Suppressor macrophage treated with lipopolysaccharide for 1 hour (primary cell): ENCODE results near the gene WDR89.
"Not testable (repeated sequence)": the region's sequence is repeated elsewhere in the genome, so short reads cannot be mapped to it uniquely, and the experiment has no call there.

Source experiments
- DNase-seq, 3 donors: peaks; one replicate each; pipeline ENCODE4 v3.0.0-alpha.2; 2020 to 2022

Gene WDR89, protein sequence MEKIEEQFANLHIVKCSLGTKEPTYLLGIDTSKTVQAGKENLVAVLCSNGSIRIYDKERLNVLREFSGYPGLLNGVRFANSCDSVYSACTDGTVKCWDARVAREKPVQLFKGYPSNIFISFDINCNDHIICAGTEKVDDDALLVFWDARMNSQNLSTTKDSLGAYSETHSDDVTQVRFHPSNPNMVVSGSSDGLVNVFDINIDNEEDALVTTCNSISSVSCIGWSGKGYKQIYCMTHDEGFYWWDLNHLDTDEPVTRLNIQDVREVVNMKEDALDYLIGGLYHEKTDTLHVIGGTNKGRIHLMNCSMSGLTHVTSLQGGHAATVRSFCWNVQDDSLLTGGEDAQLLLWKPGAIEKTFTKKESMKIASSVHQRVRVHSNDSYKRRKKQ

DNA sequence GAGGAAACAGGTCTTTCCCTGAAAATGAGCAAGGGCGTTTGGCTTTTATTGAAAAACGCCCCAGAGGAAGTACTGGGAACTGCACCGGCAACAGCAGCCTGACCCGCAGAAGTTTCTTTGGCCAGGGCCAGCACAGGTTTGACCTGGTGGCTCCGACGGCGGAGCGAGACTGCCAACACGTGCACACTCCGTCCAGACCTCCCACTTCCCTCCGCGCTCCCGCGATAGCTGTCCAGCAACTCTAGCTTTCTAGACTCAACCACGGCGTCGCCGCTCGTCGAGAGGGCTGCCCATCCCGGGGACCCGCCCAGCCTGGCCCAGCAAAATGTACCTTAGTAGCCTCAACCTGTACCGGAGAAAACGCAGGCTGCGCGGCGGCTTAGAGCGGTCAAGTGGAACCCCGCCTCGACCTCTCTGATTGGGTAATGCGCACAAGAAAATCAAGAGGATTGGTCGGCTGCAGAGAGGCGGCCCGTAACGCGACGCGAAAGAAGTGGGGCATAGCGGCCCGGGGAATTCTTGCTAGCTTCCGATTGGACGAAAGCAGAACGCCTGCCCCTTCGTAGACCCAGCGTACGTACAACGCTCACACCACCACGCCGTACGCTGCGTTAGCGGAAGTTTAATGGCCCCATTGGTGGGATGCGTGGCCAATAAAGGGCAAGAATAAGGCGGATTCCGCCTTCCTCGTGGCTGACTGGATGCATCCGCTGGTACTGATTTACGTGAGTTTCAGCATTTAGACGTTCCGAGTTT lies at the start of gene WDR89:
TSS of gene WDR89 (minus strand) at position 399 of the 756 bp plus-strand sequence. CDS start 41,929 bp downstream, outside the sequence.
- peak; percentile 97 to 99 (median 99) for DNase-seq

DNA sequence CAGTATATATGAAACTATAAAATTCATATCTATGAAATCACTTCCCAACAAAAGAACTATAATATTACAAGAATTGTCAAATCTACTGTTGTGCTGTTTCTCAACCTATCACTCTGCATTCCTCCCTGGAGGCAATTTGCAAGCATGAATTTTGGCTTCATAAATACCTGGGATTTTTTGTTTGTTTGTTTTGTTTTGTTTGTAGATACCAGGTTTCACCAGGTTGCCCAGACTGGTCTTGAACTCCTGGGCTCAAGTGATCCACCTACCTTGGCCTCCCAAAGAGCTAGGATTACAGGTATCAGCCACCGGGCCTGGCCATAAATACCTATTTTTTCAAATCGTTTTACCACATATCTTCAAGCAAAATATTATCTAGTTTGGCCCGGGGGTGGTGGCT lies 47.5 kb upstream of the WDR89 start:
- no peak for DNase-seq

GRCh38 chr14:63686926-63687325 lies 45.3 kb upstream of the WDR89 start:
- DNase-seq, result no peak

DNA sequence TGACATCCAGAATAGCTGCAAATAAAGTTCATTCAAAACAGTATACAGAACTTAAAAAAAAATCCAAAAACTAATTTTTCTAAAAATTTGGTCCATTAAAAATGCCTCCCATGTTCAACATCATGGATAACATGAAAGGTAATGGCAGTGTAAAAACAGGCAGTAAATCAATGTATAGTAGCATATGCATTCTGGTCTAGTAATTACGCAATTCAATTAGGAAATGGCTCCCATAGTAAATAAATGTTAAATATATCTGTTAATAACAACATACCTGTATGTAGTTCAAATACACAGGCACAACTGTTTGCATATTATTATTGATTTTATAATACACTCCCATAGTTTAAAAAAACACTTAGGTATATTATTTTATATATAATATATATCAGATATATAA lies 43.7 kb upstream of the WDR89 start:
- DNase-seq, result no peak

DNA sequence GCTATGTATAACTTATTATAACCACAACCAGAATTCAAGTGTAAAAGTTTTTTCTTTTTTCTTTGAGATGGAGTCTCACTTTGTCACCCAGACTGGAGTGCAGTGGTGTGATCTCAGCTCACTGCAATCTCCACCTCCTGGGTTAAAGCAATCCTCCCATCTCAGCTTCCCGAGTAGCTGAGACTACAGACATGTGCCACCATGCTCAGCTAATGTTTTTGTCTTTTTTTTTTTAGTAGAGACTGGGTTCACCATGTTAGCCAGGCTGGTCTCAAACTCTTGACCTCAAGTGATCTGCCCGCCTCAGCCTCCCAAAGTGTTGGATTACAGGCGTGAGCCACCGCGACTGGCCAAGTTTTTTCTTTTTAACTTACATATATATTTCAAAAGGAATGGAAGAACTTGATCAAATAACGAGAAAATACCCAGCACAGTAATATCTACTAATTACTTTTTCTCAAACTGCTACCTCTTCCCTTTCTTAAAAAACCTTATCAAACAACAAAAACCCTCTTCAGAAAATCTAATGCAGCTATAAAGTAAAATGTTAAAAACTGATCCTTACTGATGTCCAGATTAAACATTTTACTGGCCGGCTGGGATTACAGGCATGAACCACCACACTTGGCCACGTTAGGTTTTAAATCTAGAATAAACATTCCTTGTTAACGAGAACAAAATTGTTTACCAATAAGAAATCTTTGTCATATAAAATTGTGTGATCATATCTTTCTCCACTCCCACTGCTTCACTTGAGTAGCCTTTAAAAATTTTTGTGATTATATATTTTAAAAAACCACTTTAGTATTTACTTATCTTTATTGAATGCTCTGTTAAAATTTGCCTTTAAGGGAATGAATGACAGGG lies 41.3 kb upstream of the WDR89 start:
- no peak for DNase-seq

DNA sequence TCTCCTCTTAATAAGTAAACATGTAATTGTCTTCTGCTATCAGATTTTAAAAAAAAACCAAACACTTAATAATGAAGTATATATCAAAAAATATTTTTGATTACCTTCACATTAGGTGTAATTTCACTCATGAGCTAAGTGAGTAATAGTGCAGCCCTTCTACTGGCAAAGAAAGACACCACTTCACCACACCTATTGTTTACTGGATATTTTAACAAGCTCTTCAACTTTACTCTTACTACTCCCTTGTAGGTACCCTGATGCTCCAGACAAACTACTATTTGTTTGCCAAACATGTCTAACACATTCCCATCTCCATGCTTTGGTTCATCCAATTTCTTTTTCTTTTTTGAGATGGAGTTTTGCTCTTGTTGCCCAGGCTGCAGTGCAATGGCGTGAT lies 36.9 kb upstream of the WDR89 start:
- no peak for DNase-seq

DNA sequence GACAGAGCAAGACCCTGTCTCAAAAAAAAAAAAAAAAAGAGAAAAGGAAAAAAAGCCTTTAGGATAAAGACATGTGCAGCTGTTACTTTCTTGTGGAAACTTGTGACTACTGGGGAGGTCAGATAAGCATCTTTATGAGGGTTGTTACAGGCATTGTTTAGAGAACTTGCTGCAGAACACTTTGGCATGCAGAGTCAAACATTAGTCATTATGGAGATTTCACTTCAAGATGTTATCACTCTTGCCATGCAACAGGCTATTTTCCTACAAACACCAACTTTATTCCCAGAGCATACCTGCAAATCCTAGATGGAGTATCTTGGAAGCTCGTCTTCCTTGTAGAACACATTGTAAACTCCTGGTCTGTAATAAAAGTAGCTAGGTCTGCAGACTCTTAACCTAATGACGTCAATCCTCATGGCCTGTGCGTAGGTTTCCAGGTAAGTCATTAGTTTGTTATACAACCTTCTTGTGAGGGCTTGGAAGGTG lies 36.3 kb upstream of the WDR89 start:
- no peak for DNase-seq

DNA sequence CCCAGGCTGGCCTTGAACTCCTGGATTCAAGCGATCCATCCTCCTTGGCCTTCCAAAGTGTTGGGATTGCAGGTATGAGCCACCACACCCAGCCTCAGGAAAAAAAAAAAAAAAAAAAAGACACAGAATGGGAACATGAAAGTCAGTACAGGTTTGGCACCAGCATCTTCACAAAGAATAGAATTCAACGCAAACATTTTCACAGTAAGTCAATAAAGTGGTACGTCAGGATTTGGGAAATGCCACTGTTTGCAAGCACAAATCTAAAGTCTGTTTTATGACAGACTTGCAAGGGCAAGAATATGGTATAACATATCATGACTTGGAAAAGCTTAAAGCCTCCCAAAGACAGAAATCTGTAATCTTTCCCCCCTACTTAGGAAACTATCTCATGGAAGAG lies 34.9 kb upstream of the WDR89 start:
- no peak for DNase-seq

DNA sequence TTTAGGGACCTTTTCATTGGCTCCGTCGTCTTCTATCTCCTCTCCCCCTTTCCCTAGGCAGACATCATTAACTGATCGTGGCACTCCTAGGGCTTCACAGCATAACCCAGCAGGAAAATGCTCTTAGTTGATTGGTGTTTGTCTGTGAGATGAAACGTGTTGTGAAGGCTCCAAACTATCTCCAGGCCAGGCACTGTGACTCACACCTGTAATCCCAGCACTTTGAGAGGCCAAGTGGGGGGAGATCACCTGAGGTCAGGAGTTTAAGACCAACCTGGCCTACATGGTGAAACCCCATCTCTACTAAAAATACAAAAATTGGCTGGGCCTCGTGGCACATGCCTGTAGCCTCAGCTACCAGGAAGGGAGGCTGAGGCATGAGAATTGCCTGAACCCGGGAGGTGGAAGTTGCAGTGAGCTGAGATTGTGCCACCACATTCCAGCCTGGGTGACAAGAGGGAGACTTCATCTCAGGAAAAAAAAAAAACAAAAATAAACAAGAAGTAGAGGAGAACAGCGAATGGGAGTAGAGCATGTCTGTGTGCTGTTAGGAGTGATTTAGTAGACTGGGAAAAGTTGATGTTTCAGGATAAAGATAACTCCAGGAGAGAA lies 32.3 kb upstream of the WDR89 start:
- DNase-seq, result no peak

DNA sequence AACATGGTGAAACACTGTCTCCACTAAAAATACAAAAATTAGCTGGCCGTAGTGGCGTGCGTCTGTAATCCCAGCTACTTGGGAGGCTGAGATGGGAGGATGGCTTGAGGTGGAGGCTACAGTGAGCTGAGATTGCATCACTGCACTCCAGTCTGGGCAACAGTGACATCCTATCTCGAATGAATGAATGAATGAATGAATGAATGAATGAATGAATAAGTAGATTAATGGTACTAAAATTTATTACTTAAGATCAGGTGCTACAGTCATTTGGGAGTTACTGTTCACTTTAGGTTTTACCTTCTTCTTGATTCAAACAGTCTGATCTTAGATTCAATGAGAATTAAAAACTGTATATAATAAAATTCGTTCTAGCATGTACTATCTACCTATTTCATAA lies 31.6 kb upstream of the WDR89 start:
- DNase-seq, result no peak

- no peak for DNase-seq
Observed at GRCh38 chr14:63672417-63673180, 30.9 kb upstream of the WDR89 start.

DNA sequence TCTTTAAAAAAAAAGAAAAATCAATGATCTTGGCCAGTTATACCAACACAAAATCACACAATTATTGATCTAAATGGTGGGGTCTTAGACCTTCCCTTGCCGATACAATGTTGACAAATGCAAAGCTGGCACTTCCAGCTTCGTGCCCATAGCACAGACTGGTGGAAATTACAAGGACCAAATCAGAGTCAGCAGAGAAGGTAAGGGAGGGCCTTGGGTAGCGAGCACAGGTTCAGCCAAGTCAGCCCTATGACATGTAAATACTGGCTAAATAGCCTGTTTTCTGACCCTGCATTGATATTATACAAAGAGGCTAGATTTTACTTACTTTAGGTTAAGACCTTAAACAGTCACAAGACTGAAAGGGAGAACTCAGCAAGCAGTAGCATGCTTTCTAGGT lies 30.3 kb upstream of the WDR89 start:
- no peak for DNase-seq

DNA sequence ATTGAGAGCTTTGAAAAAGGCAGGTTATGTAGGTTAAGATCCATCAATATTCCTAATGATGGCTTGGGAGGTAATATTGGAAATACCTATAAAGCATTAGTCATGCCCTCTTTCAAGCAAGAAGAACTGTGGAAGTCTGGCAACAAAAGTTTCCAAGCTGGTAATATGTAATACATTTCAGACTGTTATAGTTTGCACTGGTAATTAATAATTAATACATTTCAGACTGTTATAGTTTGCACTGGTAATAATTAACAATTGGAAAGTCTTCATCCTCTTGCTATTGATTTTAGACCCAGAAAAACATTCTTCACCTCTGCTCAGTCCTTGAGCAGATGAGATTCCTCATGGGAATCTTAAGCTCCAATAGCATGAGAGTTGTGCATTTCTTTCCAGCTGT lies 29.0 kb upstream of the WDR89 start:
- DNase-seq, result no peak

DNA sequence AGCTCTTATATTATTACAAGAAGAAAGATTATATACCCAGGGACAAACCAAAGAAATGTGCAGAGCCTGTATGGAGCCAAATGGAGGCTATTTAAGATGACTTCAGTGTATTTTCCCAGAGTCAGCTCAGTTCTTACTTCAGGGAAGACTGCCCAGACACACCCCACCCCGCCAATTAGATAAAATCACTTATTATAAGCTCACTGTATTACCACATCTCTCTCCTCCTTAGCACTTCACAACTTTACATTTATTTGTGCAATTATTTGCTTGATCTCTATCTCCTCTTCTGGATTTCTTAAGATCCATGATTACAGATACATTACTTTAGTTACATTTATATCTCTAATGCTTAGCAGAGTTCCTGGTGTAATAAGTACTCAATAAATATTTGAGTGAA lies 24.7 kb upstream of the WDR89 start:
- no peak for DNase-seq

- peak in 1 of 3 donors; percentile 4 for DNase-seq
Observed at GRCh38 chr14:63663428-63664341, 22.0 kb upstream of the WDR89 start.

DNA sequence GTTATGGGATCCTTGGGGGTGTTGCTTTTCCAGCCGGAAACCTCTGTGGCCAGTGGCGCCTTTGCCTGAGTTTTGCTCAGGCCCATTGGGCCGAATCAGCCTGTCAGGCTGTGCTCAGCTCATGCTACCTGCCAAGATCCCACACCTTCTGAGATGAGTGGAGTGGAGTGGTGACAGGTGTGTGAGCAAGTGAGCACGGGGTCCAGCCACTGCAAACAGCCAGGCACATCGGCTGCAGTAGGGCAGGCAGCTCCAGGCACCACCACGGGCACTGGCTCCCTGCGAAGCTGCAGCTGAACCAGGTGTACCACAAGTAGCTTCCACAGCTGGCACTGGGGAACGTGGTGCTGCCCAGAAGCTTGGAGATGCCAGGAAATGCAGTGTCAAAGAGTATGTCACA lies 21.1 kb upstream of the WDR89 start:
- DNase-seq, result no peak

- not testable (repeated sequence) for DNase-seq
Observed at GRCh38 chr14:63661881-63662280, 20.2 kb upstream of the WDR89 start.

GRCh38 chr14:63659726-63660125 lies 18.1 kb upstream of the WDR89 start:
- no peak for DNase-seq

DNA sequence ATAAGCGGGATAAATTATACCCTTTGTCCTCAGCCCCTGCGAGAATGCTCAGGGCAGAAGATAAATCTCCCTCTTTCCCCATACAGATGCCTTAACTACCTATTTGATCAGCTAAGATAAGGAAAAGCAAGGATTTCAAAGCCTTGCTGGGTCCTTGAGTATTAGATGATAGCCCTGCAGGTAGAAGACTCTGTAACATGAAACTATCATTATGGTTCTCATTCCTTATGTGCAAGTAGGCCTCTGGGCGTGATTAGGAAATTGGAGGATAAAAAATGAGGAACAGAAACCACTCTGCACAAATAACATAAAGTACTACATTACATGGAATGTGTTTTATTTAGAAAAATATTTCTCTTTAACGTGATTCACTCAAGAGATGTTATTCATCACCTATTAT lies 14.5 kb upstream of the WDR89 start:
- peak; percentile 46 to 75 (median 71) for DNase-seq

GRCh38 chr14:63654936-63655335 lies 13.3 kb upstream of the WDR89 start:
- DNase-seq, result no peak

DNA sequence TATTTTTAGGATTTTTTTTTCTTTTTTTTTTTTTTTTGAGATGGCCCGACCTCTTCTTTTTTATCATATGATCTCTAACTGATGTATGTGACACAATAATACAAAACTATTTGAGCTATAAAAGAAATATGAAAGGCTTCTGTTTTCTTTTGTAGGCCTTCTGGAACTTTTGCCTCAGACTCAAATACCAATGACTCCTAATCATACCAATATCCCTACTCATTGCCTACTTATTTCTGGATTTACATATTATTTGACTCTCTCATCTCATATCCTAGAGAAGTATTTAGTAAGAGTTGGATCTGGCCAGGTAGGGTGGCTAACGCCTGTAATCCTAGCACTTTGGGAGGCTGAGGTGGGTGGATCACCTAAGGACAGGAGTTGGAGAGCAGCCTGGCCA lies 12.7 kb upstream of the WDR89 start:
- DNase-seq, result no peak
